WTC11 (cell line): ENCODE results near the gene SMAD5. TPM values are rescaled to one million over a fixed set of nuclear protein-coding genes. Genes with fewer than 3 reads are reported as not detected.

Experiments used
- ATAC-seq: fragments of 200-7000 bp; cut with Tn5 transposase; 2 replicates; pipeline ENCODE4 v1.10.0; 2021; ENCODE audit warnings: mild to moderate bottlenecking, moderate library complexity
- CTCF ChIA-PET: fragments of 300-600 bp; sonication (Branson Sonifier 250); formaldehyde crosslinking; loops from one replicate; lab custom pipeline; 2021; ENCODE audit warnings: antibody characterized with exemption; lab: Charles Lee
- POLR2A ChIA-PET: fragments of 350-600 bp; sonication (Branson Sonifier 250); formaldehyde crosslinking; loops from one replicate; lab custom pipeline; 2021; ENCODE audit warnings: antibody characterized with exemption; lab: Charles Lee
- DNase-seq: peaks from one replicate; pipeline ENCODE4 v3.0.0; 2021; ENCODE audit warnings: low spot score
- H3K27ac Mint-ChIP-seq: 2 replicates; pipeline ENCODE4 v1.8.0; 2021; ENCODE audit warnings: mixed read lengths
- H3K27me3 Mint-ChIP-seq: 2 replicates; pipeline ENCODE4 v1.8.0; 2021; ENCODE audit warnings: low read depth, mild to moderate bottlenecking, moderate library complexity, mixed read lengths
- H3K36me3 Mint-ChIP-seq: 2 replicates; pipeline ENCODE4 v1.8.0; 2021; ENCODE audit warnings: mixed read lengths
- H3K4me1 Mint-ChIP-seq: 2 replicates; pipeline ENCODE4 v1.8.0; 2022; ENCODE audit warnings: mixed read lengths
- H3K4me3 Mint-ChIP-seq: 2 replicates; pipeline ENCODE4 v1.8.0; 2021; ENCODE audit warnings: mild to moderate bottlenecking, moderate library complexity, mixed read lengths
- H3K9me3 Mint-ChIP-seq: 2 replicates; pipeline ENCODE4 v1.8.0; 2021; ENCODE audit warnings: mixed read lengths
- ATF2 ChIP-seq: sonication (generic); formaldehyde crosslinking; IDR thresholded peaks from 2 replicates; pipeline ENCODE4 v1.8.1; 2022; ENCODE audit warnings: low read depth, missing genetic modification reagents, borderline replicate concordance
- CREM ChIP-seq: sonication (generic); formaldehyde crosslinking; IDR thresholded peaks from 2 replicates; pipeline ENCODE4 v1.8.1; 2022; ENCODE audit warnings: mild to moderate bottlenecking, missing genetic modification reagents, moderate library complexity
- ELF4 ChIP-seq: sonication (generic); formaldehyde crosslinking; IDR thresholded peaks from 2 replicates; pipeline ENCODE4 v1.8.1; 2022; ENCODE audit warnings: low read depth, mild to moderate bottlenecking, moderate library complexity, missing genetic modification reagents
- EMX1 ChIP-seq: fragments of 250-450 bp; sonication (Bioruptor Pico); IDR thresholded peaks from 2 replicates; pipeline ENCODE4 v1.8.0; 2021; ENCODE audit warnings: mild to moderate bottlenecking
- KAT7 ChIP-seq: sonication (generic); formaldehyde crosslinking; IDR thresholded peaks from 2 replicates; pipeline ENCODE4 v1.8.1; 2023; ENCODE audit warnings: missing genetic modification reagents, mild to moderate bottlenecking, borderline replicate concordance
- MAX ChIP-seq: sonication (generic); formaldehyde crosslinking; IDR thresholded peaks from 2 replicates; pipeline ENCODE4 v1.8.0; 2022; ENCODE audit warnings: mild to moderate bottlenecking, missing genetic modification reagents
- PREB ChIP-seq: sonication (generic); formaldehyde crosslinking; IDR thresholded peaks from 2 replicates; pipeline ENCODE4 v1.8.1; 2022; ENCODE audit warnings: mild to moderate bottlenecking, missing genetic modification reagents, moderate library complexity, borderline replicate concordance
- SMAD4 ChIP-seq: sonication (generic); formaldehyde crosslinking; IDR thresholded peaks from 2 replicates; pipeline ENCODE4 v1.8.0; 2022; ENCODE audit warnings: mild to moderate bottlenecking, missing genetic modification reagents
- SP1 ChIP-seq: sonication (generic); formaldehyde crosslinking; conservative IDR thresholded peaks from 2 replicates; pipeline ENCODE4 v1.8.1; 2022; ENCODE audit warnings: missing genetic modification reagents
- STAT6 ChIP-seq: sonication (generic); formaldehyde crosslinking; conservative IDR thresholded peaks from 2 replicates; pipeline ENCODE4 v1.8.1; 2023; ENCODE audit warnings: mild to moderate bottlenecking, low read depth, missing genetic modification reagents, moderate library complexity
- USF1 ChIP-seq: sonication (generic); formaldehyde crosslinking; IDR thresholded peaks from 2 replicates; pipeline ENCODE4 v1.8.0; 2022; ENCODE audit warnings: mild to moderate bottlenecking, missing genetic modification reagents
- USF2 ChIP-seq: sonication (generic); formaldehyde crosslinking; IDR thresholded peaks from 2 replicates; pipeline ENCODE4 v1.8.1; 2023; ENCODE audit warnings: mild to moderate bottlenecking, missing genetic modification reagents, moderate library complexity
- ZBTB43 ChIP-seq: sonication (generic); formaldehyde crosslinking; IDR thresholded peaks from 2 replicates; pipeline ENCODE4 v1.8.1; 2023; ENCODE audit warnings: mild to moderate bottlenecking, missing genetic modification reagents
- ZMAT4 ChIP-seq: fragments of 250-450 bp; sonication (Bioruptor Pico); IDR thresholded peaks from 2 replicates; pipeline ENCODE4 v1.9.0; 2021; ENCODE audit warnings: mild to moderate bottlenecking
- ZNF121 ChIP-seq: sonication (generic); formaldehyde crosslinking; IDR thresholded peaks from 2 replicates; pipeline ENCODE4 v1.8.0; 2023; ENCODE audit warnings: missing genetic modification reagents
- ZNF138 ChIP-seq: sonication (generic); formaldehyde crosslinking; conservative IDR thresholded peaks from 2 replicates; pipeline ENCODE4 v1.8.1; 2022; ENCODE audit warnings: mild to moderate bottlenecking, moderate library complexity, missing genetic modification reagents
- ZNF281 ChIP-seq: sonication (generic); formaldehyde crosslinking; IDR thresholded peaks from 2 replicates; pipeline ENCODE4 v1.8.0; 2023; ENCODE audit warnings: mild to moderate bottlenecking, missing genetic modification reagents
- ZNF671 ChIP-seq: fragments of 250-450 bp; sonication (Bioruptor Pico); IDR thresholded peaks from 2 replicates; pipeline ENCODE4 v1.8.0; 2021; ENCODE audit warnings: mild to moderate bottlenecking
- total RNA-seq: library from RNA; stranded (reverse); gene quantifications from 3 replicates; pipeline ENCODE4 v1.2.3, GENCODE V29; 2021

The SMAD5 gene
- total RNA-seq, 1 experiment from 2014 or later, result 65.2 TPM

GRCh38 chr5:136132087-136132486 lies 558 bp upstream of the SMAD5 start:
- CTCF ChIA-PET, result interaction anchor here (0.6 to 1.8 kb wide), 6 partner anchors 9 to 155 kb away, joined by 3 to 6 read pairs (median 3); no protein-coding TSS in a partner anchor
- Mint-ChIP-seq H3K9me3 (no peaks in the 10 kb centered on the region), H3K4me1 (peaks cover 24% of the 10 kb centered on the region), H3K4me3 (peak overlapping the region; percentile 78), H3K27ac (peak overlapping the region; percentile 85), H3K36me3 (no peaks in the 10 kb centered on the region), H3K27me3 (peaks cover 39% of the 10 kb centered on the region)
- no peak for TF ChIP-seq CREM (CRISPR knock-in tag)
- TF ChIP-seq ZMAT4 (CRISPR knock-in tag), result no peak
- TF ChIP-seq EMX1 (CRISPR knock-in tag), result no peak
- TF ChIP-seq MAX (CRISPR knock-in tag), result no peak
- TF ChIP-seq KAT7 (CRISPR knock-in tag), result no peak
- no peak for TF ChIP-seq SMAD4
- no peak for TF ChIP-seq SP1 (CRISPR knock-in tag)
- no peak for TF ChIP-seq USF2 (CRISPR knock-in tag)
- no peak for TF ChIP-seq ZNF121
- no peak for TF ChIP-seq STAT6 (CRISPR knock-in tag)
- TF ChIP-seq ZBTB43, result no peak
- TF ChIP-seq USF1 (CRISPR knock-in tag), result no peak
- no peak for TF ChIP-seq ZNF138 (CRISPR knock-in tag)
- no peak for TF ChIP-seq ZNF281 (CRISPR knock-in tag)
- TF ChIP-seq PREB (CRISPR knock-in tag), result no peak
- TF ChIP-seq ATF2 (CRISPR knock-in tag), result no peak
- TF ChIP-seq ZNF671, result no peak
- TF ChIP-seq ELF4, result no peak
- DNase-seq (peak; percentile 15), ATAC-seq (no peak)
- POLR2A ChIA-PET, result interaction anchor here (0.9 to 1.5 kb wide), 3 partner anchors 51 to 241 kb away, joined by 3 to 4 read pairs (median 4); partner anchors contain the start of gene TGFBI
